ENCODE results near the gene GEN1. TPM values are rescaled to one million over a fixed set of nuclear protein-coding genes. Genes with fewer than 3 reads are reported as not detected.
A peak's percentile ranks its signal among the peaks of the same experiment; 100 is the strongest.
"Not testable (repeated sequence)": the region's sequence is repeated elsewhere in the genome, so short reads cannot be mapped to it uniquely, and the experiment has no call there.

The GEN1 gene
- total RNA-seq, 1 donor from 2014 or later: 9.1 TPM

GRCh38 chr2:17818235-17818815 is 64.4 kb downstream of the GEN1 start:
- DNase-seq (ENCODE audit: low read depth): no peak
- H3K27me3 ChIP-seq (ENCODE audit: control insufficient read depth, insufficient read depth, low read length): no peaks in the 10 kb centered on the region
- TF ChIP-seq, protein P1, sequence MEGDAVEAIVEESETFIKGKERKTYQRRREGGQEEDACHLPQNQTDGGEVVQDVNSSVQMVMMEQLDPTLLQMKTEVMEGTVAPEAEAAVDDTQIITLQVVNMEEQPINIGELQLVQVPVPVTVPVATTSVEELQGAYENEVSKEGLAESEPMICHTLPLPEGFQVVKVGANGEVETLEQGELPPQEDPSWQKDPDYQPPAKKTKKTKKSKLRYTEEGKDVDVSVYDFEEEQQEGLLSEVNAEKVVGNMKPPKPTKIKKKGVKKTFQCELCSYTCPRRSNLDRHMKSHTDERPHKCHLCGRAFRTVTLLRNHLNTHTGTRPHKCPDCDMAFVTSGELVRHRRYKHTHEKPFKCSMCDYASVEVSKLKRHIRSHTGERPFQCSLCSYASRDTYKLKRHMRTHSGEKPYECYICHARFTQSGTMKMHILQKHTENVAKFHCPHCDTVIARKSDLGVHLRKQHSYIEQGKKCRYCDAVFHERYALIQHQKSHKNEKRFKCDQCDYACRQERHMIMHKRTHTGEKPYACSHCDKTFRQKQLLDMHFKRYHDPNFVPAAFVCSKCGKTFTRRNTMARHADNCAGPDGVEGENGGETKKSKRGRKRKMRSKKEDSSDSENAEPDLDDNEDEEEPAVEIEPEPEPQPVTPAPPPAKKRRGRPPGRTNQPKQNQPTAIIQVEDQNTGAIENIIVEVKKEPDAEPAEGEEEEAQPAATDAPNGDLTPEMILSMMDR (IDR thresholded peaks at IDR 0.05; ENCODE audit: insufficient read depth, low read length, poor library complexity, severe bottlenecking): no peak
- no peaks in the 10 kb centered on the region for H3K36me3 ChIP-seq (ENCODE audit: control insufficient read depth, insufficient read depth, low read length)
- H3K4me3 ChIP-seq (ENCODE audit: low read depth, low read length): no peak overlapping the region

DNA sequence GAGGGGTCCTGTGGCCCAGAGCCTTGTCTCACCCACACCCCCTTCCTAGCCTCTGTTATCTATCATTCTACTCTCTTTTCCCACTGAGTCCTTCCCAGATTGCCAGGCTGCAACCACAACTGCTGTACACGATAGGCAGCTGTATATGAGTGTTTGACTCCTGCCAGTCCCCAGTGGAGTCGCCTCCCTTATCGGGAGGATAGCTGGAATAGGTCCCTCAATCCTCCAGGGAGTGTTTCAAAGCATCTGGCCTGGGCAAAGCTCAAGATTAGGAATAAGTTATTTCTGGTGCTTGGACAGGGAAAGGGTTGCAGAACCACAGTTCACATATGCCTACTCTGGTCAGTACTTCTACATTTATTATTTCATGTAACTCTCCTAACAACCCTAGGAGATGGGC is 67.1 kb downstream of the GEN1 start:
- TF ChIP-seq, protein P1 (IDR thresholded peaks at IDR 0.05; ENCODE audit: insufficient read depth, low read length, poor library complexity, severe bottlenecking): no peak
- no peaks in the 10 kb centered on the region for H3K36me3 ChIP-seq (ENCODE audit: control insufficient read depth, insufficient read depth, low read length)
- no peak overlapping the region for H3K4me3 ChIP-seq (ENCODE audit: low read depth, low read length)
- no peak for DNase-seq (ENCODE audit: low read depth)
- no peaks in the 10 kb centered on the region for H3K27me3 ChIP-seq (ENCODE audit: control insufficient read depth, insufficient read depth, low read length)

GRCh38 chr2:17821535-17822444 is 67.9 kb downstream of the GEN1 start:
- Histone ChIP-seq H3K27me3 (ENCODE audit: control insufficient read depth, insufficient read depth, low read length) (no peaks in the 10 kb centered on the region), H3K4me3 (ENCODE audit: low read depth, low read length) (no peak overlapping the region), H3K36me3 (ENCODE audit: control insufficient read depth, insufficient read depth, low read length) (no peaks in the 10 kb centered on the region)
- DNase-seq (ENCODE audit: low read depth): no peak
- TF ChIP-seq, protein P1 (IDR thresholded peaks at IDR 0.05; ENCODE audit: insufficient read depth, low read length, poor library complexity, severe bottlenecking): no peak

- TF ChIP-seq, protein P1 (IDR thresholded peaks at IDR 0.05; ENCODE audit: insufficient read depth, low read length, poor library complexity, severe bottlenecking): no peak
- DNase-seq (ENCODE audit: low read depth): no peak
- Histone ChIP-seq H3K36me3 (ENCODE audit: control insufficient read depth, insufficient read depth, low read length) (no peaks in the 10 kb centered on the region), H3K27me3 (ENCODE audit: control insufficient read depth, insufficient read depth, low read length) (no peaks in the 10 kb centered on the region), H3K4me3 (ENCODE audit: low read depth, low read length) (no peak overlapping the region)
Observed at GRCh38 chr2:17822445-17823117, 68.6 kb downstream of the GEN1 start.

DNA sequence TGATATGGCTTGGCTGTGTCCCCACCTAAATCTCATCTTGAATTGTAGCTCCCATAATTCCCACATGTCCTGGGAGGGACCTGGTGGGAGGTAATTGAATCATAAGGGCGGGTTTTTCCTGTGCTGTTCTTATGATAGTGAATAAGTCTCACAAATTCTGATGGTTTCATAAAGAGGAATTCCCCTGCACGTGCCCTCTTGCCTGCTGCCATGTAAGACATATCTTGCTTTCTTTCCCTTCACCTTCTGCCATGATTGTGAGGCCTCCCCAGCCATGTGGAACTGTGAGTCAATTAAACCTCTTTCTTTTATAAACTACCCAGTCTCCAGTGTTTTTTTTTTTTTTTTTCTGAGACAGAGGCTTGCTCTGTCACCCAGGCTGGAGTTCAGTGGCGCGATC is 69.7 kb downstream of the GEN1 start:
- not testable (repeated sequence) for DNase-seq (ENCODE audit: low read depth)

GRCh38 chr2:17827316-17827715 is 73.4 kb downstream of the GEN1 start:
- H3K27me3 ChIP-seq (ENCODE audit: control insufficient read depth, insufficient read depth, low read length): no peaks in the 10 kb centered on the region
- no peak overlapping the region for H3K4me3 ChIP-seq (ENCODE audit: low read depth, low read length)
- peak; percentile 56 for DNase-seq (ENCODE audit: low read depth)
- TF ChIP-seq, protein P1 (IDR thresholded peaks at IDR 0.05; ENCODE audit: insufficient read depth, low read length, poor library complexity, severe bottlenecking): no peak
- no peaks in the 10 kb centered on the region for H3K36me3 ChIP-seq (ENCODE audit: control insufficient read depth, insufficient read depth, low read length)

More for the DNA sequence above, 69.7 kb downstream of the GEN1 start:
- not testable (repeated sequence) for H3K27me3 ChIP-seq (ENCODE audit: control insufficient read depth, insufficient read depth, low read length); H3K36me3 ChIP-seq (ENCODE audit: control insufficient read depth, insufficient read depth, low read length); H3K4me3 ChIP-seq (ENCODE audit: low read depth, low read length)
